Fibroblast of lung (primary cell): ENCODE measurements around the gene SCUBE1.

Experiments
- EZH2 ChIP-seq: IDR thresholded peaks from 2 replicates; pipeline ENCODE4 v1.5.1; 2012; ENCODE audit warnings: low read length, control low read depth, mild to moderate bottlenecking; ENCODE audit errors: missing control alignments
- TF ChIP-seq, protein P1 (sequence below), 2 donors: IDR thresholded peaks in 1 of 2; conservative IDR thresholded peaks in 1 of 2; 1 replicate in 1 of 2; 2 replicates in 1 of 2; pipeline ENCODE4 v1.5.1; 2011 to 2012; ENCODE audit warnings: low read length in 2 of 2, control low read depth in 1 of 2, inconsistent platforms in 1 of 2, low read depth in 1 of 2, mild to moderate bottlenecking in 1 of 2

DNA sequence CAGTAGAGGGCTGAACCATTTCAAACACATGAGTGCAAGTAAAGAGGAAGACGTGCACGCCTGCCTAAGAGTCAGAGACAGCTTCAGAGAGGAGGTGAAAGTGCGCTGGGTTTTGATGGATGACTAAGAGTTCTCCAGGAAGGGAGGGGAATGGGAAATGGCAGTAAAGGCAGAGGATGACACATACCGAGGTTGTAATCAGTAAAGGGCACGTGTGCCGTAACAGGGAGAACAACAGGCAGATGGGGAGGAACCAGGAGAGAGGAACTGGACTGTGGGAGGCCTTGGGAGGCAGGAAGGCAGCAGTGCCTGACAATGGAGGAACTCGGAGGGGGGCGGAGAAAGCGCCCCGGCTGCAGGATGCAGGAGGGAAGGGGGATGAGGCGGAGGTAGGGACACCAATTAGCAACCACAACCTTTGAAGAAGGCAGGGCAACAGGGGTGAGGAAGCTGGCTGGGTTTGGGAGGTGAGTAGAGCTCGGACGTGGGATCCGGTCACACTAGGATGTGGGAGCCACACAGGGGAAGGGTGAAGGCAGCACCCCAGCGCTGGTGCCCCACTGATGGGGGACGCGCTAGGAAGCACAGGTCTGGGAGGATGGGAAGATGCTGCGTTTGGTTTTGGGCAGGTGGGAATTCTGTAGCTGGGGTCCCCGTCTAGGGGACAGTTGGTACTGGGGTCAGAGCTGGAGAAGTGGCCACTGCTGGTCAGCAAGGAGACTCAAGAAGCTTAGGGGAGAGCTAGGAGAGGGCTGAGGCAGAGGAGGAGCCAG, 67.4 kb downstream of the SCUBE1 start:
- TF ChIP-seq, protein P1, sequence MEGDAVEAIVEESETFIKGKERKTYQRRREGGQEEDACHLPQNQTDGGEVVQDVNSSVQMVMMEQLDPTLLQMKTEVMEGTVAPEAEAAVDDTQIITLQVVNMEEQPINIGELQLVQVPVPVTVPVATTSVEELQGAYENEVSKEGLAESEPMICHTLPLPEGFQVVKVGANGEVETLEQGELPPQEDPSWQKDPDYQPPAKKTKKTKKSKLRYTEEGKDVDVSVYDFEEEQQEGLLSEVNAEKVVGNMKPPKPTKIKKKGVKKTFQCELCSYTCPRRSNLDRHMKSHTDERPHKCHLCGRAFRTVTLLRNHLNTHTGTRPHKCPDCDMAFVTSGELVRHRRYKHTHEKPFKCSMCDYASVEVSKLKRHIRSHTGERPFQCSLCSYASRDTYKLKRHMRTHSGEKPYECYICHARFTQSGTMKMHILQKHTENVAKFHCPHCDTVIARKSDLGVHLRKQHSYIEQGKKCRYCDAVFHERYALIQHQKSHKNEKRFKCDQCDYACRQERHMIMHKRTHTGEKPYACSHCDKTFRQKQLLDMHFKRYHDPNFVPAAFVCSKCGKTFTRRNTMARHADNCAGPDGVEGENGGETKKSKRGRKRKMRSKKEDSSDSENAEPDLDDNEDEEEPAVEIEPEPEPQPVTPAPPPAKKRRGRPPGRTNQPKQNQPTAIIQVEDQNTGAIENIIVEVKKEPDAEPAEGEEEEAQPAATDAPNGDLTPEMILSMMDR (conservative IDR thresholded peaks at IDR 0.05 in 1 of 2, IDR thresholded peaks at IDR 0.05 in 1 of 2; ENCODE audit: low read depth in 1 of 2, low read length in 2 of 2) = no peak
- TF ChIP-seq EZH2 = no peak
